Stimulated activated CD4-positive, alpha-beta T cell treated with anti-CD3 and anti-CD28 coated beads, TNF-alpha, amount 100 ng/mL, for 1 hour (primary cell): ENCODE measurements around the gene SERTM2.

ENCODE experiments used
- DNase-seq, 3 donors: peaks; one replicate each; pipeline ENCODE4 v3.0.0-alpha.2; 2020; ENCODE audit warnings: low read depth in 3 of 3, low spot score in 1 of 3

SERTM2 gene

DNA sequence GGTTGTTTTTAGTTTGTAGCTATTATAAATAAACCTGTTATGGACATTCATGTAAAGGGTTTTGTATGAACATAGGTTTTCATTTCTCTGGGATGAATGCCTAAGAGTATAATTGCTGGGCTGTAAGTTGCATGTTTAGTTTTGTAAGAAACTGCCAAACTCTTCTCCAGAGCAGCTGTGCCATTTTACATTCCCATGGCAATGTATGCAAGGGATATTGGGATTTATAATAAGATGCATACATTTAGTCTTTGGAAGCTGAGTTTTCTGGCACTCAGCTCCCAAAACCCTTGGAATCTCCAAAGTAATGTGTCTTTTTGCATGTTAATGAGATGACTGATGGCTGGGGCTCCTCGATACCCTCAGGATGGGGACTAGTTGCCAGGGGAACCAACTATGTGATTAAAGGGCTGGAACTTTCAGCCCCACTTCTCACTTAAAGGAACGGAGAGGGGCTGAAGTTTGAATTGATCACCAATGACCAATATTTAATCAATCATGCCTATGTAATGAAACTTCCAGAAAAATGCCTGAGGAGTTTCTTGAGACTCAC lies 44.0 kb downstream of the SERTM2 start:
- no peak for DNase-seq

DNA sequence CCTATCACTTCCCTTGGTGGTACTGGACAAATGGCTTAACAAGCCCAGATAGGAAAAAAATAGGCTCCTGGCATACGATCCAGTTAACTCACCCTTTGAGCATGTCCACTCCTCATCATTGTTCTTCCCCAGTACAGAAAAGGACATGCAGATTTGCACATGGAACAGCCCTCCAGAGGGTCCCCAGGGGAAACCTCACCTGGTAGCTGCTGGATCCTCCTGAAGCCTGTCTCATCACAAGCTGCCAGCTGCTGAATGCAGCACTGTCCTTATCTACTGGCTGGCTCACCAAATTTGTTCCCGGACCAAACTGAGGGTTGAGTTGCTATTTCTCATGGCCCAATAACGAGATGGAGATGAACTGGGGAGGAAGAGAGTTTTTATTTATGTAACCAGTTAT lies 49.4 kb downstream of the SERTM2 start:
- no peak for DNase-seq

DNA sequence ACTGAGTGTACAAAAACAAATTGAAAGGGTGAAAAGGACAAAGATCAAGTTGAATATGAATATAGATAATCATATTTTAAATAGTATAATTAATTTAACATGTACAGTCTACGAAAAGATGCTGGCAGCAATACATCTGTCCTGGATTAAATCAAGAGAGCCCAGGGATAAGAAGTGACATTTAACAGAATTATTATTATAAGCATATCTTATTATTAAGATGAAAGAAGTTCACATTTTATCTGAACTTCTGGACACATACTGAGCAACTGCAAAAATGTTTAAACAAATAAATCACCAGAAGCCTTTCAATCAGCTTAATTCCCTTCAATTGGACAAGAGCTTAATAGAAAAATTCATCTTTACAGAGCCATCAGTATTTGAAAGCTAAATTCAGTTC lies 50.4 kb downstream of the SERTM2 start:
- no peak for DNase-seq

DNA sequence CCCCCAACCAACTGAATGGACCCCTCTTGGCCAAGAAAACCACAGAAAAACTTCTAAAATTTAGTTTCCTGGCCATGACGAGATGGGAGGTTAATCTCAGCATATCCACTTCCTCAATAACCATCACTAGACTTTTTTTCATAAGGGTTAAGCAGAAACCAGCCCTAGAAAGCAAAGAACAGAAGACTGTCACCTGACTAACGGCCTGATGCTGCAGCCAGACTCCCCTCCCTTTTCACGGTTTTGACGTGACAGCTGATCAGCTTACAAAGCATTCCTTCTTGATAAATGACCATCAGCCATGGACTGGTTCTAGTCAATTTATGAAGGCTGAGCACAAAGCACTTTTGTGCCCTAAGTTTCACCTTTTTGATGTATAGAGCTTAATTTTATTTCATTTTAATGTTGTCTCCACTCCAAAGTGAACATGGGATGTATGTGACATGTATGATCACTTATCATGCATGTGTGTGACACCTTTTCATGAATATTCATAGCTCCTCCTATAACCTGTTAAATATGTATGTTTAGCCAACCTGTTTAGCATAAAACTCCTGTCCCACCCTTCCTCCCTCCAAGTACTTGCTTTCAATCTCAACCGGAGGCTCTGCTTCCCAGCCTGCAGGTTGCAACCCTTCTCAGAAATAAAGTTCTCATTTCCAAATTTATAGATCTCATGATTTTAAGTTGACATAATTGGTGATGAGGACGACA lies 56.3 kb downstream of the SERTM2 start:
- DNase-seq = no peak

DNA sequence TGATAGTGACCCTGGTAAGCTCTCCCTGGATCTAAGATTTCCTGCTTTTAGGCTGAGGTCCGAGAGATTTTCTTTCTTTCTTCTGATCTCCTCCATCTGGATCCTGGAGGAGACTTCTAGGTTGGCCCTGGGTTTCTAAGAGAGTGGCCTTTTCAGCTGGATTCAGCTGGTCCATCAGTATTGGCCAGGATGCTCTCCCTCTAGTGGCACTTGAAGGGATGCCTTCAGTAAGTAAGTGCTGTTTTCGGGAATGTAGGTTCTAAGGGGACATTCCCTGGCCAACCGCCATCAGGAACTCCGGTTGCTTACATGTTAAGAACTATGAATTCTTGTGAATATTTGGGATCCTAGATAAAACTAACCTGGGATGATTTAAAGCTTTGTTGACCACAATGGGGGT lies 56.9 kb downstream of the SERTM2 start:
- DNase-seq = no peak

DNA sequence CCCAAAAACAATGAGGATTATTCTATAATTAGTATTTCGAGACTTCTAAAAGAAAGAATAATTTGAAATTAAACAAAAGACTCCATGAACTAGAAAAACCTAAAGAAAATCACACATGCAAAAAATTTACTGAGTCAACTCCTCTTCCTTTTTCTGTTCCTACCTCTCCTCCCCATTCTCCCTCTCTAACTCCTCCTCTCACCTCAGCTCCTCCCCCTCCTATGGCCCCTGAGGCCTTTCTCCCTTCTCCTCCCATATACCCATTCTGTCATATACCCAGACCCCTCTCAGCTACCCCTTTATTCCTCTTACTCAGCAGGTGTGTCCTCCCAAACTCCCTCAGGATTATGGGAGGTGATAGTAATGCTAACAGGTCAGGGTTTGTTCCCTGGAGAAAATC lies 57.4 kb downstream of the SERTM2 start:
- no peak for DNase-seq
